HG03175 (cell line): ENCODE measurements around the gene ACAT2.
"Not testable (repeated sequence)": the region's sequence is repeated elsewhere in the genome, so short reads cannot be mapped to it uniquely, and the experiment has no call there.

Experiments
- ATAC-seq: cut with Tn5 transposase; IDR thresholded peaks from one replicate; pipeline ENCODE4 v1.9.1; 2021; ENCODE audit warnings: mild to moderate bottlenecking, moderate library complexity; ENCODE audit not compliant: unreplicated experiment

The ACAT2 gene

DNA sequence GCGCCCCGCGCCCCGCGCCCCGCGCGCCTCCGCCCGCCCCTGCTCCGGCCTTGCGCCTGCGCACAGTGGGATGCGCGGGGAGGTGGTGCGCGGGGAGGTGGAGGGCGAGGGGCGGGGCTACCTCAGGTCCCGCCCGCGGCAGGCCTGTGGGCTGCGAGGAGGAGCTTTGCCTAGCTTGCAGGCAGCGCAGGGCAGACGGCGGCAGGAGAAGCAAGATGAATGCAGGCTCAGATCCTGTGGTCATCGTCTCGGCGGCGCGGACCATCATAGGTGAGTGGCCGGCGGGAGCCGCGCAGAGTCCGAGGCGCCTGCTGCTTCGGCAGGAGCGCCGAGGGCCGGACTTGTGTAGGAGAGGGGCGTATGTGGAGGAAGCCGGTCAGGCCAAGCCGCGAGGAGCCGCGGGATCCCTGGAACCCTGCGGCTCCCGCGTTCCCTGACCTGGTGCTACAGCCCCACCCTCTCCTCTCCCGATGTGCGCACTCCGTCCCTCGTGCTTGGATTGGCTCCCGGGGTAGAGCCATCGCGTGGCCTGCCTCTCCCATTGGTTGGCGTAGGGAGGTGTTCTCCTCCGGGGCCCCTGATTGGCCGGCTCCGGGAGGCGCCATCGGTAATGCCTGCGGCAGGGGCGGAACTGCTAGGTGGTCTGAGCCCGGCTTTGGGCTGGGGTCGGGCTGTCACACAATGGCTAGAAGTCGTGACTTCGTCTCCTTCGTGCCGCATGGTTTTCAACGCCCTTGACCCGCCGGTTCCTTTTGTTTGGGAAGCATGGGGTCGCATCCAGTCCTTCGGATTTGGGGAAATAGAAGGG is at the start of gene ACAT2:
Gene ACAT2 (plus strand): TSS at position 173 of the 808 bp plus-strand sequence. CDS start 43 bp downstream, at position 216.
- ATAC-seq, result peak; percentile 96

DNA sequence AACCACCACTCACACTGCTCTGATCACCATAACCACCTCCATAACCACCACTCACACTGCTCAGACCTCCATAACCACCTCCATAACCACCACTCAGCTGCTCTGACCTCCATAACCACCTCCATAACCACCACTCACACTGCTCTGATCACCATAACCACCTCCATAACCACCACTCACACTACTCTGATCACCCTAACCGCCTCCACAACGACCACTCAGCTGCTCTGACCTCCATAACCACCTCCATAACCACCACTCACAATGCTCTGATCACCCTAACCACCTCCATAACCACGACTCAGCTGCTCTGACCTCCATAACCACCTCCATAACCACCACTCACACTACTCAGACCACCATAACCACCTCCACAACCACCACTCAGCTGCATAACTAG is 49.5 kb upstream of the ACAT2 start:
- ATAC-seq, result not testable (repeated sequence)

DNA sequence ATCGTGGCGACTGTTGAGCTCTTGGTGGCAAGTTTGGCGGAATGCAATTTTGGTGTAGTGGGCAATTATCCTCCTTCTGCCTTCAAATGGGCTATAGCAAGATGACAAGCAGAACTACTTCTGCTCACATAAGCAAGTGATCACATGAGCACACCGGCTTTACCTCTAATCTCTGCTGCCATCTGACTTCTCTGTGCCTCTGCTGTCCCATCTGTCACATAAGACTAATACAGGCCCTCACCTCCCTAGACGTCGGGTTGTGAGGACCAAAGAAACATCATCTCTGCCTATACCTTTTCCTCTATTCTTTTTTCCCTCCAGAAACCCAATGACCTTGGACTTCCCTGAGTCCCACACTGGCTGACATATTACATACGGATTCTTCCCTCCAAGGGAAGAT is 47.9 kb upstream of the ACAT2 start:
- ATAC-seq, result no peak

- ATAC-seq, result no peak
Measured at GRCh38 chr6:159714404-159714803, 47.4 kb upstream of the ACAT2 start.

DNA sequence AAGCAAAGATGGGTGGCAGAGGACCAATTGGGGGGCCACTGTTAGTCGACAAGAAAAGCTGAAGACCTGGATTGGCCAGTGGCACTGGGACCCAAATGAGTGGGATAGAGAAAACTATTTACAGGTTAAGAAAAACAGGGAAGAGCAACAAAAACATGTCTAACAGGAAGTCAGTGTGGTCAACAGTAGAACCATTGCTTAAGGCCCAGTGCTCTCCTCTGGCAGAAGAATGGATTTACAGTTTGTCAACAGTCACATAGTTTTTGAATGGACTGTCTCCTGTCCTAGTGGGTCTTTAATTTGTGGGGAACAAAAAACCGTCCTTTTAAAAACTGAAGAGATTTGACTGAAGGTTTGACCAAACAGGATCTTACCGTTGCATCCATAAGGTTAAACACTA is 46.7 kb upstream of the ACAT2 start:
- no peak for ATAC-seq

- ATAC-seq, result no peak
Measured at GRCh38 chr6:159715605-159716004, 46.2 kb upstream of the ACAT2 start.

- no peak for ATAC-seq
Measured at GRCh38 chr6:159716247-159717096, 45.4 kb upstream of the ACAT2 start.

DNA sequence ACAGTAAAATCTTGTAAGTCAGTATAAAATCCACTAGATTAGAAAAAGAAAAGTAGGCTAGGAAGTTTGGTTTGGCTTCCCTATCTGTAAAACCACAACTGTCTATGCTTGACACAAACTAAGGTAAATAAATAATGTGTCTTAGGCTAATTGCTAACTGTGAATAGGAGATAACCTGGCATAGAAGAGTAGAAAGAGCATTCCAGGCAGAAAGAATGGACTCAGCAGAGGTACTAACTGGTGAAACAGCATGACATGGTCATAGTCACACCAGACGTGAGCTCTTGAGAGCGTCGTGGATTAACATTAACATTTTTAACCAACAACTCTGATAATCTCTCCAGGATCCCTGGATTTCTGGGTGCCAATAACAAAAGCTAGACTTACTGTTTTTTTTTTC is 43.2 kb upstream of the ACAT2 start:
- ATAC-seq, result no peak

- ATAC-seq, result no peak
Measured at GRCh38 chr6:159719287-159719686, 42.6 kb upstream of the ACAT2 start.

DNA sequence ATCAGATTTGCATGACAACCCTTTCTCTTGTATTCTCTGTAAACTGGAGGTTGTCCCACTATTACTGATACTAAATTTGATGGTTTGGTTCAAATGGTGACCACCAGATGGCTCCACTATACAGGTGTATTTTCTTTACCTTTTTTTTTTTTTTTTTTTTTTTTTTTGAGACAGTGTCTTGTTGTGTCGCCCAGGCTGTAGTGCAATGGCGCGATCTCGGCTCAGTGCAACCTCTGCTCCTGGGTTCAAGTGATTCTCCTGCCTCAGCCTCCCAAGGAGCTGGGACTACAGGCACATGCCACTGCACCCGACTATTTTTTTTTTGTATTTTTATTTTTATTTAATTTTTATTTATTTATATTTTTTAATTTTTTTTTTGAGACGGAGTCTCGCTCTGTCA is 41.1 kb upstream of the ACAT2 start:
- ATAC-seq, result no peak

DNA sequence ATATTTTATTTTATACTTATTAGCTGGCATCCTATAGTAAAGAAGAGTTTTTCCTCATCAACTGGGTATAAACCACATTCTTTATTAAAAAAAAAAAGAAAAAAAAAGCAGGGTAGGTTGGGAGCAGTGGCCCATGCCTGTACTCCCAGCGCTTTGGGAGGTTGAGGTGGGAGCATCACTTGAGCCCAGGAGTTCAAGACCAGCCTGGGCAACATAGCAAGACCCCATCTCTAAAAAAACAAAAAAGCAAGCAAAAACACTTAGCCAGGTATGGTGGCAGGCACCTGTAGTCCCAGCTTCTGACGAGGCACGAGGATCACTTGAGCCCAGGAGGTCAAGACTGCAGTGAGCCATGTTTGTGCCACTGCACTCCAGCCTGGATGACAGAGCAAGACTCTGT is 39.9 kb upstream of the ACAT2 start:
- ATAC-seq, result not testable (repeated sequence)

DNA sequence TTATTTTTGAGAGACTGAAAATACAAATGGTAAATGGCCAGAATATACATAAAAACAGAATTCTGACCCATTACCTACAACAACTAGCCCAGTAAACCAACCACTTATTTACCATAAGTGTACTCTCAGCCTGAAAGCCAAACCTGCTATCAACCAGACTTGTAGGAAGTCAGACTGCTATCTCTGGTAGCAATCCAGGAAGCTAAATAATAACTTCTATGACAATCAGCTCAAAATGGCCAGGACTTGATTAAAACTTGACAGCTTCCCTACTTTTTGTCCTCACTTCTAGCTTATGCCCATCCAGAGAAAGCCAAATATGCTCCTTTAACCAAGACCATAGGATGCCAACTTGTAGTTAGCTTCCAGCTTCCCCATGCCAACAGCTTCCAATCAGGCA is 39.2 kb upstream of the ACAT2 start:
- ATAC-seq, result no peak

- no peak for ATAC-seq
Measured at GRCh38 chr6:159723259-159723658, 38.6 kb upstream of the ACAT2 start.

DNA sequence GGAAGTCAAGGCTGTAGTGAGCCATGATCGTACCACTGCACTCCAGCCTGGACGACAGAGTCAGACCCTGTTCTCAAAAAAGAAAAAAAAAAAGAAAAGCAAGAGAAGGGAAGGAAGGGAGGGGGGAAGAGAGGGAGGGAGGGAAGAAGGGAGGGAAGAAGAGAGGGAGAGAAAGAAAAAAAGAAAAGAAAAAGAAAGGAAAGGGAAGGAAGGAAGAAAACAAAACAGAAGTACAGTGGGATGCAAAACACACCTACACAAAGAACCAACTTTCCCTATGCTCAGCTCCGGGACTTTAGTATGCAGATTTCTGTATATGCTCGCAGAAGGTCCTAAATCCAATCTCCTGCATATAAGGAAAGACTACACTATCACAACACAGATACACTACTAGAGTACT is 37.1 kb upstream of the ACAT2 start:
- no peak for ATAC-seq

- not testable (repeated sequence) for ATAC-seq
Measured at GRCh38 chr6:159725208-159725607, 36.6 kb upstream of the ACAT2 start.

- ATAC-seq, result no peak
Measured at GRCh38 chr6:159726255-159726917, 35.5 kb upstream of the ACAT2 start.

GRCh38 chr6:159726918-159727716 is 34.7 kb upstream of the ACAT2 start, which contains the start of gene WTAP:
Gene WTAP, plus strand, starts transcription at chr6:159727506. Its CDS starts 8,760 bp downstream, at chr6:159736266.
- ATAC-seq, result peak; percentile 78

DNA sequence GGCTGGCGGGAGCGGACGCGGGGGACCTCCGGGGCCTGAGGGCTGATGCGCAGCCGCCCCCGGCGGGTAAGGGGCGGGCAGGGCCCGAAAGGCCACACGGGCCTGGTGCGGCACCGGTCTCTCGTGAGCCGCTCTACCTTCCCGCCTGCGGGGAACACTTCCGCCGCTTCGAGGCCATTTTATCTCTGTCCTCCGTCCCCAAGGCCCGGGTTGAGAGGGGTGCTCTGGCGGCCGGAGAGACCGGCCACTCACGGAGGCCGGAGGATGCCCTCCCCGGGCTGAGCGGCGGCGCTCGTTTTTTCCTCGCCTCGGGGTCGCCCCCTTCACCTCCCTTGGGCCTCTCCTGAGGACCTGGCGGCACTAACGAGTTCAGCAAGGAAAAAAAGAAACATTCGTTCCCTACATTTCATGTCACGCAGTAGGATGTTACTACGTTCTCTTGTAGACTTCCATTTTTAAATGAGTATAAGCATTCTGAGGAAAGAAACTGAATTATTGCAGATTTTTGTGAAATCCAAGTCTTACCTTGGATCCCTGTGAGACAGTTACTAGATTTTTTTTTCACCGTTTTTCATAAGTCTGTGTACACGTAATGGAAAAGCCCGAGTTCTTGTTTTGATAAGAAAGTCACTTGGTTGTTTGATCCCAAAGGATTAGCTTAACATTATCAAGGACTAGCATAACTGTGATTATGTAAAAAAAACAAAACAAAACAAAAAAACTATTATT is 34.0 kb upstream of the ACAT2 start:
- peak; percentile 37 for ATAC-seq

DNA sequence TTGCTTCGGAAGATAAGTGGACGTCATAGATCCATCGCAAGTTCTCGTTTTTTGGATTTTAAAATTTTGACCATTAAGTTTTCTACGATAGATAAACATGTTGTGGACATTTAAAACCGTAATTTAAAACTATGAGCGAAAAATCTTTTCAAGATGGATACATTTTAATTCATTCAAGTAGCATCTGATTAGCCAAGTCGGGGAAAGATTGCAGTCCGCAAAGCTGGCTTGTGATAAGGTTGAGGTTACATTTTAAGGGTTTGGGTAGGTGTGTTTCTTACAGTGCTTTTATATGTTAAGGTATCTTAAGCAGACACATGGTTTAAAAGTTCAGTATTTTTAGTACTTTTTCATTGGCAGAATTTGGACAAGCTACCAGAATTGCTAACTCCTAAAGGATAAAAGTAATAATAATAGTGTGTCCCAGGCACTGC is 33.3 kb upstream of the ACAT2 start:
- ATAC-seq, result no peak
